ENCODE results near the gene VSTM2B. TPM values are rescaled to one million over a fixed set of nuclear protein-coding genes. Genes with fewer than 3 reads are reported as not detected.

VSTM2B gene
- total and polyA plus RNA-seq, 4 donors = not detected

- no peak overlapping the region for H3K4me3 ChIP-seq (ENCODE audit: low read depth in 1 of 3, low read length in 3 of 3)
- WGBS = 69% methylated on average over 1 of the region's 1 CpG
- TF ChIP-seq RAD21 (IDR thresholded peaks at IDR 0.05) (no peak), JUND (IDR thresholded peaks at IDR 0.05) (no peak), MAX (IDR thresholded peaks at IDR 0.05) (no peak), FOXA1 (IDR thresholded peaks at IDR 0.05) (no peak), CTCF (IDR thresholded peaks at IDR 0.05; ENCODE audit: low read depth, low read length, missing input control) (no peak), HNF4A (conservative IDR thresholded peaks at IDR 0.05) (no peak), GABPA (IDR thresholded peaks at IDR 0.05 in 1 of 2, conservative IDR thresholded peaks at IDR 0.05 in 1 of 2) (no peak), SP1 (IDR thresholded peaks at IDR 0.05) (no peak), RXRA (IDR thresholded peaks at IDR 0.05) (no peak), ATF3 (IDR thresholded peaks at IDR 0.05) (no peak), ZBTB33 (IDR thresholded peaks at IDR 0.05) (no peak), FOXA2 (IDR thresholded peaks at IDR 0.05) (no peak), NR2F2 (IDR thresholded peaks at IDR 0.05) (no peak), EGR1 (IDR thresholded peaks at IDR 0.05; ENCODE audit: low read depth in 2 of 2) (no peak), REST (IDR thresholded peaks at IDR 0.05) (no peak), YY1 (IDR thresholded peaks at IDR 0.05) (no peak)
- H3K27ac ChIP-seq (ENCODE audit: low read depth in 1 of 2, low read length in 2 of 2) = no peak overlapping the region
- no peaks in the 10 kb centered on the region for H3K36me3 ChIP-seq (ENCODE audit: control insufficient read depth in 4 of 4, insufficient read depth in 3 of 4, low read depth in 1 of 4, low read length in 3 of 4)
- H3K9me3 ChIP-seq (ENCODE audit: control insufficient read depth in 4 of 4, low read length in 3 of 4) = peaks cover 0 to 3% (median 1%) of the 10 kb centered on the region in 4 donors
- no peak for DNase-seq (ENCODE audit: low spot score)
- no peaks in the 10 kb centered on the region for H3K4me1 ChIP-seq (ENCODE audit: control insufficient read depth in 4 of 4, insufficient read depth in 4 of 4, low read length in 3 of 4)
- no peak overlapping the region for H3K9ac ChIP-seq (ENCODE audit: low read depth in 1 of 2, low read length in 2 of 2)
- H3K27me3 ChIP-seq (ENCODE audit: control insufficient read depth in 4 of 4, insufficient read depth in 4 of 4, low read length in 3 of 4) = peaks cover 0 to 7% (median 3%) of the 10 kb centered on the region in 4 donors
Measured at GRCh38 chr19:29581398-29581797, 55.6 kb downstream of the VSTM2B start.
